DND-41 (cell line): ENCODE measurements around the gene AGRN.

Source experiments
- ATAC-seq: fragments of 200-7000 bp; cut with Tn5 transposase; 3 replicates; pipeline ENCODE4 v1.9.1; 2021; ENCODE audit warnings: low read depth; ENCODE audit not compliant: insufficient read depth
- DNase-seq: peaks from one replicate; pipeline ENCODE4 v3.0.0-alpha.2; 2020
- H2AFZ ChIP-seq: 2 replicates; pipeline ENCODE4 v1.6.0; 2012; ENCODE audit warnings: low read depth, low read length
- H3K27ac ChIP-seq: 2 replicates; pipeline ENCODE4 v1.5.1; 2012; ENCODE audit warnings: low read length, inconsistent platforms
- H3K27me3 ChIP-seq: fragments of 200-600 bp; sonication (generic); 2 replicates; pipeline ENCODE4 v1.6.0; 2012; ENCODE audit warnings: low read length, mild to moderate bottlenecking, inconsistent platforms; ENCODE audit not compliant: insufficient read depth, poor library complexity
- H3K36me3 ChIP-seq: 2 replicates; pipeline ENCODE4 v1.5.1; 2012; ENCODE audit warnings: low read length, inconsistent platforms; ENCODE audit not compliant: insufficient read depth
- H3K4me1 ChIP-seq: 2 replicates; pipeline ENCODE4 v1.5.1; 2012; ENCODE audit warnings: mild to moderate bottlenecking, low read length; ENCODE audit not compliant: insufficient read depth
- H3K4me2 ChIP-seq: 2 replicates; pipeline ENCODE4 v1.6.0; 2012; ENCODE audit warnings: mild to moderate bottlenecking, moderate library complexity, low read length, inconsistent platforms; ENCODE audit not compliant: insufficient read depth
- H3K4me3 ChIP-seq, 2 experiments: fragments of 200-600 bp in 1 of 2; shearing (Covaris generic) in 1 of 2; 2 replicates each; pipeline ENCODE4 v1.5.1; 2012 to 2016; ENCODE audit warnings: inconsistent platforms in 2 of 2, low read length in 2 of 2, mild to moderate bottlenecking in 2 of 2, low read depth in 1 of 2, moderate library complexity in 1 of 2
- H3K79me2 ChIP-seq: 2 replicates; pipeline ENCODE4 v1.6.0; 2012; ENCODE audit warnings: low read length, inconsistent platforms; ENCODE audit not compliant: insufficient read depth
- H3K9ac ChIP-seq: 2 replicates; pipeline ENCODE4 v1.6.0; 2012; ENCODE audit warnings: low read depth, mild to moderate bottlenecking, inconsistent platforms, low read length, moderate library complexity
- H3K9me3 ChIP-seq: 2 replicates; pipeline ENCODE4 v1.5.1; 2012; ENCODE audit warnings: low read length, moderate library complexity, mild to moderate bottlenecking, inconsistent platforms; ENCODE audit not compliant: insufficient read depth, severe bottlenecking
- H4K20me1 ChIP-seq: 2 replicates; pipeline ENCODE4 v1.6.0; 2012; ENCODE audit warnings: low read length; ENCODE audit not compliant: insufficient read depth
- EZH2 ChIP-seq: IDR thresholded peaks from 3 replicates; pipeline ENCODE4 v1.6.1; 2012; ENCODE audit warnings: borderline replicate concordance, low read depth, mild to moderate bottlenecking, moderate library complexity, low read length, inconsistent platforms; ENCODE audit not compliant: severe bottlenecking
- TF ChIP-seq, protein P1 (sequence below): IDR thresholded peaks from 2 replicates; pipeline ENCODE4 v1.5.1; 2012; ENCODE audit warnings: borderline replicate concordance, low read length, moderate library complexity, mild to moderate bottlenecking; ENCODE audit not compliant: poor library complexity, severe bottlenecking; ENCODE audit errors: extremely low read depth

The AGRN gene

DNA sequence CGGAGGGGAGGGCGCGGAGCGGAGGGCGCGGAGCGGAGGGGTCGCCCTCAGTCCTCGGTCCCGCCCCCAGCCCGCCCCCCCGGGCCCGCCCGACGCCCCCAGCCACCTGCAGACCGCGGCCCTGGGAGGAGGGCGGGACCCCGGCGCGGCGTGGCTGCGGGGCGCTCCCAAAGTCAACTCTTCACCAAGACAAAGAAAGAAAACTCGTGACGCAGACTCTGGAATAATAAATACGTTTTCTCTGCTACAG lies 21.2 kb upstream of the AGRN start:
- Histone ChIP-seq H3K4me2 (no peak overlapping the region), H2AFZ (no peak overlapping the region), H3K27me3 (peaks cover 42% of the 10 kb centered on the region), H4K20me1 (peaks cover 13% of the 10 kb centered on the region), H3K79me2 (no peaks in the 10 kb centered on the region), H3K36me3 (no peaks in the 10 kb centered on the region), H3K4me1 (peaks cover 8% of the 10 kb centered on the region; the same call in 1 of the 2 replicates), H3K9ac (no peak overlapping the region), H3K9me3 (no peaks in the 10 kb centered on the region), H3K27ac (no peak overlapping the region), H3K4me3 (no peak overlapping the region)
- TF ChIP-seq EZH2: no peak
- TF ChIP-seq, protein P1, sequence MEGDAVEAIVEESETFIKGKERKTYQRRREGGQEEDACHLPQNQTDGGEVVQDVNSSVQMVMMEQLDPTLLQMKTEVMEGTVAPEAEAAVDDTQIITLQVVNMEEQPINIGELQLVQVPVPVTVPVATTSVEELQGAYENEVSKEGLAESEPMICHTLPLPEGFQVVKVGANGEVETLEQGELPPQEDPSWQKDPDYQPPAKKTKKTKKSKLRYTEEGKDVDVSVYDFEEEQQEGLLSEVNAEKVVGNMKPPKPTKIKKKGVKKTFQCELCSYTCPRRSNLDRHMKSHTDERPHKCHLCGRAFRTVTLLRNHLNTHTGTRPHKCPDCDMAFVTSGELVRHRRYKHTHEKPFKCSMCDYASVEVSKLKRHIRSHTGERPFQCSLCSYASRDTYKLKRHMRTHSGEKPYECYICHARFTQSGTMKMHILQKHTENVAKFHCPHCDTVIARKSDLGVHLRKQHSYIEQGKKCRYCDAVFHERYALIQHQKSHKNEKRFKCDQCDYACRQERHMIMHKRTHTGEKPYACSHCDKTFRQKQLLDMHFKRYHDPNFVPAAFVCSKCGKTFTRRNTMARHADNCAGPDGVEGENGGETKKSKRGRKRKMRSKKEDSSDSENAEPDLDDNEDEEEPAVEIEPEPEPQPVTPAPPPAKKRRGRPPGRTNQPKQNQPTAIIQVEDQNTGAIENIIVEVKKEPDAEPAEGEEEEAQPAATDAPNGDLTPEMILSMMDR: no peak
- no peak for ATAC-seq
- DNase-seq: no peak

GRCh38 chr1:998995-999724 lies 20.8 kb upstream of the AGRN start:
- Histone ChIP-seq H3K79me2 (no peaks in the 10 kb centered on the region), H3K4me3 (no peak overlapping the region), H3K36me3 (no peaks in the 10 kb centered on the region), H3K27ac (no peak overlapping the region), H3K9ac (no peak overlapping the region), H3K4me1 (peaks cover 8% of the 10 kb centered on the region; the same call in 1 of the 2 replicates), H2AFZ (no peak overlapping the region), H3K9me3 (no peaks in the 10 kb centered on the region), H4K20me1 (peaks cover 16% of the 10 kb centered on the region), H3K4me2 (peak overlapping the region; percentile 42), H3K27me3 (peaks cover 46% of the 10 kb centered on the region)
- peak; percentile 75 for TF ChIP-seq EZH2
- TF ChIP-seq, protein P1: no peak
- ATAC-seq (peak; percentile 24; the same call in 2 of the 3 replicates), DNase-seq (no peak)

DNA sequence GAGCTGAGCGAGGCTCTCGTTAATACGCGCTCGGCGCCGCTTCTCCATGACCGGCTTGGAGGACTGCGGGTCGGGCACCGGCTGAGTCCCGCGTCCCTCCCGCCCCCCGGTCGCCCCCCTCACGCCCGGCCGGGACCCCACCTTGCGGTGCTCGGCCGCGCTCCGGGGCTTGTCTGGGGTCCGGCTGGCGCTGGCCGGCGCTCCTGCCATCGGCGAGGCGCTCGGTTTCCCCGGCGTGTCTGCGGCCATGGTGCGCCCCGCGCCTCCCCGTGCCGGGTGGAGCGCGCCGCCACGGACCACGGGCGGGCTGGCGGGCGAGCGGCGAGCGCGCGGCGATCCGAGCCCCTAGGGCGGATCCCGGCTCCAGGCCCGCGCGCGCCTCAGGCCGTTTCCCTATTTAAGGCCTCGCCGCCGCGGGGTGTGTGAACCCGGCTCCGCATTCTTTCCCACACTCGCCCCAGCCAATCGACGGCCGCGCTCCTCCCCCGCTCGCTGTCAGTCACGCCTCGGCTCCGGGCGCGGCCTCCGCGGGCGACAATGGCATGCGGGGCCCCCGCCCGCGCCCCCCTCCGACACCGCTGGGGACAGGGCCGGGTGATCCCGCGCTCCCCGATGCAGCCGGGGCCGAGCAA lies 20.1 kb upstream of the AGRN start, which contains the start of gene HES4:
Gene HES4, minus strand, starts transcription at position 373 of the 632 bp plus-strand sequence. Its CDS starts 124 bp downstream, at position 249.
- no peak within 1 kb of the TSS for H2AFZ ChIP-seq
- H3K9ac ChIP-seq: no peak within 1 kb of the TSS
- no peaks in the 10 kb centered on the region for H3K36me3 ChIP-seq
- H3K27ac ChIP-seq: no peak within 1 kb of the TSS
- TF ChIP-seq EZH2: no peak
- TF ChIP-seq, protein P1: no peak
- H3K9me3 ChIP-seq: no peaks in the 10 kb centered on the region
- no peak within 1 kb of the TSS; a peak in 1 of 4 replicates for H3K4me3 ChIP-seq
- peaks cover 52% of the 10 kb centered on the region for H3K27me3 ChIP-seq
- peaks cover 8% of the 10 kb centered on the region; the same call in 1 of the 2 replicates for H3K4me1 ChIP-seq
- ATAC-seq (peak; percentile 66), DNase-seq (peak; percentile 55)
- peaks cover 21% of the 10 kb centered on the region for H4K20me1 ChIP-seq
- H3K79me2 ChIP-seq: no peaks in the 10 kb centered on the region
- H3K4me2 ChIP-seq: peak within 1 kb of the TSS; percentile 42
